CD4-positive, alpha-beta T cell (primary cell): Measurements from ENCODE around the gene FBXO38. TPM values are rescaled to one million over a fixed set of nuclear protein-coding genes. Genes with fewer than 3 reads are reported as not detected.

Experiments used
- ATAC-seq: fragments of 200-7000 bp; cut with Tn5 transposase; one replicate; pipeline ENCODE4 v1.10.0; 2022; ENCODE audit warnings: mild to moderate bottlenecking; ENCODE audit not compliant: poor library complexity
- CTCF ChIA-PET: fragments of 350-600 bp; sonication (Branson Sonifier 250); formaldehyde crosslinking; loops from one replicate; lab custom pipeline; 2021; ENCODE audit warnings: antibody characterized with exemption, inconsistent platforms; lab: Charles Lee
- POLR2A ChIA-PET: fragments of 350-600 bp; sonication (Branson Sonifier 250); formaldehyde crosslinking; loops from one replicate; lab custom pipeline; 2021; ENCODE audit warnings: antibody characterized with exemption, inconsistent platforms; lab: Charles Lee
- DNase-seq, 14 experiments: peaks; one replicate each; pipeline ENCODE4 v3.0.0-alpha.2; 2013 to 2020; ENCODE audit warnings: mixed read lengths in 2 of 14
- H3K27ac ChIP-seq, 2 donors: one replicate each; pipeline versions ENCODE4 v1.5.1 to v1.7.0; 2013; ENCODE audit warnings: low read length in 2 of 2, low read depth in 1 of 2, mild to moderate bottlenecking in 1 of 2
- H3K27me3 ChIP-seq, 2 experiments: 1 replicate in 1 of 2; 2 replicates in 1 of 2; pipeline versions ENCODE4 v1.6.1 to v1.7.0; 2013; ENCODE audit warnings: low read length in 2 of 2, control low read depth in 1 of 2, mild to moderate bottlenecking in 1 of 2, moderate library complexity in 1 of 2; ENCODE audit not compliant: insufficient read depth in 2 of 2, control insufficient read depth in 1 of 2
- H3K36me3 ChIP-seq: one replicate; pipeline ENCODE4 v1.6.1; 2013; ENCODE audit warnings: low read length, control low read depth; ENCODE audit not compliant: insufficient read depth
- H3K4me1 ChIP-seq: one replicate; pipeline ENCODE4 v1.6.1; 2013; ENCODE audit warnings: low read length, control low read depth; ENCODE audit not compliant: insufficient read depth
- H3K4me3 ChIP-seq: one replicate; pipeline ENCODE4 v1.5.1; 2013; ENCODE audit warnings: mild to moderate bottlenecking, low read length, moderate library complexity
- H3K9me3 ChIP-seq, 2 experiments: 1 replicate in 1 of 2; 2 replicates in 1 of 2; pipeline versions ENCODE4 v1.6.1 to v1.7.0; 2013; ENCODE audit warnings: low read length in 2 of 2, mild to moderate bottlenecking in 2 of 2, control low read depth in 1 of 2, moderate library complexity in 1 of 2; ENCODE audit not compliant: control insufficient read depth in 1 of 2, insufficient read depth in 1 of 2
- H3K27ac Mint-ChIP-seq: one replicate; pipeline ENCODE4 v1.8.0; 2020; ENCODE audit warnings: mixed read lengths
- H3K27me3 Mint-ChIP-seq: one replicate; pipeline ENCODE4 v1.8.0; 2021; ENCODE audit warnings: mixed read lengths
- H3K36me3 Mint-ChIP-seq: one replicate; pipeline ENCODE4 v1.8.0; 2021; ENCODE audit warnings: low read depth, mixed read lengths
- H3K4me1 Mint-ChIP-seq: one replicate; pipeline ENCODE4 v1.8.0; 2021; ENCODE audit warnings: low read depth, mixed read lengths
- H3K4me3 Mint-ChIP-seq: one replicate; pipeline ENCODE4 v1.8.0; 2020; ENCODE audit warnings: mild to moderate bottlenecking, mixed read lengths
- H3K9me3 Mint-ChIP-seq: one replicate; pipeline ENCODE4 v1.8.0; 2020; ENCODE audit warnings: mixed read lengths
- CTCF ChIP-seq: fragments of 200-600 bp; IDR thresholded peaks from one replicate; pipeline ENCODE4 v1.8.0; 2022; ENCODE audit warnings: antibody characterized with exemption, mild to moderate bottlenecking
- intact Hi-C, 2 experiments: fragments of 100-400 bp; cut with DNase I in 1 of 2; cut with micrococcal nuclease in 1 of 2; formaldehyde crosslinking; loops; one replicate each; pipeline versions ENCODE4 v1.15.1 to v1.9.0; 2023 to 2025; cut with DNase I, micrococcal nuclease
- total RNA-seq, 174 experiments: library from RNA in 2 of 174; stranded (reverse) in 2 of 174; gene quantifications; one replicate each; pipeline ENCODE4 v1.2.3 and lab custom pipeline; 2021 to 2026

The FBXO38 gene
- total RNA-seq, 2 experiments from 2014 or later: 45.7 to 47.3 TPM

GRCh38 chr5:148364343-148364742 is 19.4 kb upstream of the FBXO38 start:
- Mint-ChIP-seq H3K27me3 (peaks cover 4% of the 10 kb centered on the region), H3K4me3 (no peak overlapping the region), H3K9me3 (peaks cover 9% of the 10 kb centered on the region), H3K36me3 (no peaks in the 10 kb centered on the region), H3K4me1 (no peaks in the 10 kb centered on the region), H3K27ac (no peak overlapping the region)
- no peak overlapping the region for H3K27ac ChIP-seq
- no peaks in the 10 kb centered on the region for H3K4me1 ChIP-seq
- intact Hi-C loops: no loop called here
- no peaks in the 10 kb centered on the region for H3K27me3 ChIP-seq
- no peak for ATAC-seq
- peaks cover 0 to 12% of the 10 kb centered on the region in 2 experiments for H3K9me3 ChIP-seq
- DNase-seq: no peak
- POLR2A ChIA-PET: no interaction called here
- CTCF ChIA-PET: no interaction called here
- no peaks in the 10 kb centered on the region for H3K36me3 ChIP-seq
- no peak overlapping the region for H3K4me3 ChIP-seq
- no peak for TF ChIP-seq CTCF

GRCh38 chr5:148368299-148368698 is 15.5 kb upstream of the FBXO38 start:
- H3K4me3 Mint-ChIP-seq: no peak overlapping the region
- peaks cover 7% of the 10 kb centered on the region for H3K9me3 Mint-ChIP-seq
- H3K9me3 ChIP-seq: peaks cover 0 to 12% of the 10 kb centered on the region in 2 experiments
- H3K27me3 ChIP-seq: no peaks in the 10 kb centered on the region
- H3K27ac ChIP-seq: no peak overlapping the region
- H3K4me1 ChIP-seq: no peaks in the 10 kb centered on the region
- no peaks in the 10 kb centered on the region for H3K36me3 ChIP-seq
- H3K27ac Mint-ChIP-seq: no peak overlapping the region
- no peaks in the 10 kb centered on the region for H3K4me1 Mint-ChIP-seq
- peaks cover 8% of the 10 kb centered on the region for H3K36me3 Mint-ChIP-seq
- H3K4me3 ChIP-seq: no peak overlapping the region
- intact Hi-C loops: no loop called here
- CTCF ChIA-PET: no interaction called here
- H3K27me3 Mint-ChIP-seq: peaks cover 8% of the 10 kb centered on the region
- TF ChIP-seq CTCF: no peak
- POLR2A ChIA-PET: no interaction called here
- no peak for DNase-seq
- no peak for ATAC-seq

- ChIA-PET CTCF (no interaction called here), POLR2A (no interaction called here)
- DNase-seq (no peak), ATAC-seq (no peak)
- no peak for TF ChIP-seq CTCF
- Histone ChIP-seq H3K4me3 (no peak overlapping the region), H3K9me3 (peaks cover 0 to 12% of the 10 kb centered on the region in 2 experiments), H3K27me3 (no peaks in the 10 kb centered on the region), H3K27ac (no peak overlapping the region), H3K4me1 (no peaks in the 10 kb centered on the region), H3K36me3 (no peaks in the 10 kb centered on the region)
- Mint-ChIP-seq H3K4me3 (no peak overlapping the region), H3K27me3 (peaks cover 4% of the 10 kb centered on the region), H3K27ac (no peak overlapping the region), H3K36me3 (peaks cover 13% of the 10 kb centered on the region), H3K4me1 (no peaks in the 10 kb centered on the region), H3K9me3 (peaks cover 7% of the 10 kb centered on the region)
- intact Hi-C loops: no loop called here
Observed at GRCh38 chr5:148372166-148372725, 11.5 kb upstream of the FBXO38 start.
